Measurements from ENCODE around the gene PANK4. TPM values are rescaled to one million over a fixed set of nuclear protein-coding genes. Genes with fewer than 3 reads are reported as not detected.

The PANK4 gene
- total and polyA plus RNA-seq, 12 donors = 13.8 to 50.2 (median 28.4) TPM

DNA sequence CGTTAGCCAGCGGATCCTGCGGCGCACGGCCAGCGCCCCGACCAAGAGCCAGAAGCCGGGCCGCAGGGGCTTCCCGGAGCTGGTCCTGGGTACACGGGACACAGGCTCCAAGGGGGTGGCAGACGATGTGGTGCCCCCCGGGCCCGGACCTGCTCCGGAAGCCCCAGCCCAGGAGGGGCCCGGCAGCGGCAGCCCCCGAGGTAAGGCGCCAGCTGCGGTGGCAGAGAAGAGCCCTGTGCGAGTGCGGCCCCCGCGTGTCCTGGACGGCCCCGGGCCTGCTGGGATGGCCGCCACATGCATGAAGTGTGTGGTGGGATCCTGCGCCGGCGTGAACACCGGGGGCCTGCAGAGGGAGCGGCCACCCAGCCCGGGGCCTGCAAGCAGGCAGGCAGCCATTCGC lies 24.2 kb downstream of the PANK4 start:
- no peak for DNase-seq
- 73 to 87% (median 84%) methylated on average over 6 to 34 of the region's 34 CpGs for WGBS, 4 donors
- TF ChIP-seq CTCF (IDR thresholded peaks at IDR 0.05) = no peak
- no peak for TF ChIP-seq POLR2A (IDR thresholded peaks at IDR 0.05)
- Histone ChIP-seq H3K4me3 (no peak overlapping the region), H3K9me3 (replicated peaks in 1 of 3) (no peaks in the 10 kb centered on the region), H3K4me1 (replicated peaks in 1 of 2) (no peaks in the 10 kb centered on the region), H3K36me3 (replicated peaks in 1 of 2) (no peaks in the 10 kb centered on the region), H3K27ac (no peak overlapping the region), H3K27me3 (peaks cover 13% of the 10 kb centered on the region)
- intact Hi-C loops (cut with DNase I) = no loop called here

- Histone ChIP-seq H3K27me3 (peaks cover 13% of the 10 kb centered on the region), H3K9me3 (replicated peaks in 1 of 3) (no peaks in the 10 kb centered on the region), H3K4me3 (no peak overlapping the region), H3K4me1 (replicated peaks in 1 of 2) (no peaks in the 10 kb centered on the region), H3K27ac (no peak overlapping the region), H3K36me3 (replicated peaks in 1 of 2) (no peaks in the 10 kb centered on the region)
- DNase-seq = no peak
- no peak for TF ChIP-seq CTCF (IDR thresholded peaks at IDR 0.05)
- TF ChIP-seq POLR2A (IDR thresholded peaks at IDR 0.05) = no peak
- intact Hi-C loops (cut with DNase I) = no loop called here
- WGBS, 4 donors = 79 to 86% (median 80%) methylated on average over 5 to 7 of the region's 7 CpGs; no CpG with 5 or more reads in 1 of the 4 donors
These were observed 24.6 kb downstream of the PANK4 start for GRCh38 chr1:2501820-2502119.

DNA sequence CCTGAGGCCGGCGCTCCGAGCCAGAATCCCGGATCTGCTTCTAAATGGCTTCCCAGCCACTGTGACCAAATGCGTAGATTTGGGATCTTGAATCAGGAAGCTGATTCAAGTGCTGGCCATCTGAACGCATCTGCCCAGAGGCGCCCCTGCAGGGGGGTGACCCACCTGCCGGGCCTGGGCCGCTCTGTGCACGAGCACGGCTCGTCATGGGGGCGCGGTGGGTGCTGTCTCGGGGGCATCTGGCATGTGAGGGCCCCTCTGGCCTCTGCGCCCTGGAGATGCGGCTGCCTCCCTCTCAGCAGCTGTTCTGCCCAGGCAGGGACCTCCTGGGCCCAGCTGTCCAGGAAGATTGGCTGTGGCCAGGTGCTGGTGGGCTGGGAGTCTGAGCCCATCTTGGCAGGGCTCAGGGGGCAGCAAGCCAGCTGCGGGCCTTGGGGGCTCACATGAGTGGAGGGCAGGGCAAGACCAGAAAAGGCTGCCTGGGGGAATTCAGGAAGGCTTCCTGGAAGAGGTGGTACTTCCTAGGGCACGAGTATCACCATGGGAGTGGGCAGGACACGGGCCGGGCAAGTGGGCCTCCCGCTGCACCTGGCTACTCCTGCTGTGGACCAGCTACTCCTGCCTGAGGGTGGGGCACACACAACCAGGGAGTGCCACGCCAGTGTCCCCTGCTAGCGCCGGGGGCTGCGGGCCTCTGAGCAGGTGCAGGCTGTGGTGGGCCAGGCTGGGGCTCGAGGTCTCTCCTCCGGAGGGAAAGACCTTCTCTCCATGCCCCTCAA lies 25.2 kb downstream of the PANK4 start:
- H3K27me3 ChIP-seq = peaks cover 13% of the 10 kb centered on the region
- WGBS, 4 donors = 63 to 80% (median 71%) methylated on average over 6 to 28 of the region's 28 CpGs

DNA sequence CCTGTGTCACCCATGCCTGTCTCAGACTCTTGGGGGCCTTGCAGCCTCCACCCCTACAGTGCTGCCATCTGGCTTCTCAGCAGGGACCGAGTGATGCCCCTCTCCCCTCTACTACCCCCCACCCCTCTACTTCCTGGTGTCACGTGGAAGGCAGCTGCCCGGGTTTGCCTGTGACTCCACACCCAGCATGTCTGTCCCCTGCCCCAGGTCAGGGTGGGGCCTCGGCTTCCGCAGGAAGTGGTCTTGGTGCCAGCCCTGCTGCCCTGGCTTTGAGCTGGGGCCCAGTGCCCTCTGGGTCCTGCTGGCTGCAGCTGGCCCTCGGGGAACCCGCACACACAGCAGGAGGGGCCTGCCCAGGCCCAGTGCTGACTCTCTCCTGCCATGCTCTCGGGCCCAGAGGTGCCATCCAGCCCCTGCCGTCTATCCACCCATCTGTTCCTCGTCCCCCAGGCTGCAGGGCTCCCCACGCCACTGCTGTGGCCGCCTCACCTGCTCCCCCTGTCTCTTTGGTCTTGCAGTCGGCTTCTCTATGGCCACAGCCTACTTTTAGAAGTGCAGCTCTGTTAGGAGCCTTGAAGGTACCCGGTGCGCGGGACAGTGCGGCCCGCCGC lies 26.3 kb downstream of the PANK4 start:
- 62 to 78% (median 72%) methylated on average over 14 to 19 of the region's 19 CpGs for WGBS, 4 donors
- H3K27me3 ChIP-seq = peaks cover 13% of the 10 kb centered on the region

More for the DNA sequence above, 25.2 kb downstream of the PANK4 start:
- intact Hi-C loops (cut with DNase I) = no loop called here
- Histone ChIP-seq H3K36me3 (replicated peaks in 1 of 2) (no peaks in the 10 kb centered on the region), H3K4me3 (no peak overlapping the region), H3K27ac (no peak overlapping the region), H3K9me3 (replicated peaks in 1 of 3) (no peaks in the 10 kb centered on the region), H3K4me1 (replicated peaks in 1 of 2) (no peaks in the 10 kb centered on the region)
- no peak for DNase-seq
- TF ChIP-seq POLR2A (IDR thresholded peaks at IDR 0.05) (no peak), CTCF (IDR thresholded peaks at IDR 0.05) (no peak)

More for the DNA sequence above, 26.3 kb downstream of the PANK4 start:
- H3K27ac ChIP-seq = no peak overlapping the region
- H3K36me3 ChIP-seq (replicated peaks in 1 of 2) = no peaks in the 10 kb centered on the region
- DNase-seq = no peak
- no peaks in the 10 kb centered on the region for H3K4me1 ChIP-seq (replicated peaks in 1 of 2)
- no peak overlapping the region for H3K4me3 ChIP-seq
- no peak for TF ChIP-seq POLR2A (IDR thresholded peaks at IDR 0.05)
- TF ChIP-seq CTCF (IDR thresholded peaks at IDR 0.05) = no peak
- no peaks in the 10 kb centered on the region for H3K9me3 ChIP-seq (replicated peaks in 1 of 3)
- intact Hi-C loops (cut with DNase I) = no loop called here
